Measurements from ENCODE around the gene MLST8.
A peak's percentile ranks its signal among the peaks of the same experiment; 100 is the strongest.

The MLST8 gene

DNA sequence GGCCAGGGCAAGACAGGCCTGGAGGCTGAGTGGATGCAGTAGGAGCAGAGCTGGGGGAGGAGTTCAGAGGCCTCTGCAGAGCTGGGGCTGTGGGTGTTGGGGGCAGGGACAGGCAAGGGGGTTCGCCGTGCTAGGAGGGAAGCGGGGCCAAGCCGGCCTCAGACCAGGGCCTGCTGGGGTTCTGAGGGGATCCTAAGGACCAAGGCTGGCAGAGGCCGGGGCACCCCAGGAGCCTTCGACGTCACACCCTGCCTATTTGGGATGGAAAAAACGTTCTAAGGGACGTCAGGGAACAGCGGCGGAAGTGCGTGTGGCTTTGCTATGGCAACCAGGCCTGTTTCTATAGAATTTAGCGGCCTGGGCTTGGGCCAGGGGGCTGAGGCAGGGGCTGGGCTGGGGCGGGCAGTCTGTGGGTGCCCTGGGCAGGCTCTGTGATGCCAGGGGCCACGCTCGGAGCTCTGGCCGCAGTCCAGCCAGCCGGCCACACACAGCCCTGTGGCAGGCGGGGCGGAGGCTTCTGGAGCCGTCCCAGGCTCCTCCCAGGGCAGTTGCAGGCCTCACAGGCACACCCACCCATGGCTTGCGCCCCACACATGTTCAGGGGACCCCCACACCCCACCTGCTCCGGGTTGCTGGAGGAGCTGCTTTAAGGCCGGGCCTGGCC is 45.9 kb upstream of the MLST8 start:
- H3K4me3 ChIP-seq (ENCODE audit: low read depth, low read length) = no peak overlapping the region

DNA sequence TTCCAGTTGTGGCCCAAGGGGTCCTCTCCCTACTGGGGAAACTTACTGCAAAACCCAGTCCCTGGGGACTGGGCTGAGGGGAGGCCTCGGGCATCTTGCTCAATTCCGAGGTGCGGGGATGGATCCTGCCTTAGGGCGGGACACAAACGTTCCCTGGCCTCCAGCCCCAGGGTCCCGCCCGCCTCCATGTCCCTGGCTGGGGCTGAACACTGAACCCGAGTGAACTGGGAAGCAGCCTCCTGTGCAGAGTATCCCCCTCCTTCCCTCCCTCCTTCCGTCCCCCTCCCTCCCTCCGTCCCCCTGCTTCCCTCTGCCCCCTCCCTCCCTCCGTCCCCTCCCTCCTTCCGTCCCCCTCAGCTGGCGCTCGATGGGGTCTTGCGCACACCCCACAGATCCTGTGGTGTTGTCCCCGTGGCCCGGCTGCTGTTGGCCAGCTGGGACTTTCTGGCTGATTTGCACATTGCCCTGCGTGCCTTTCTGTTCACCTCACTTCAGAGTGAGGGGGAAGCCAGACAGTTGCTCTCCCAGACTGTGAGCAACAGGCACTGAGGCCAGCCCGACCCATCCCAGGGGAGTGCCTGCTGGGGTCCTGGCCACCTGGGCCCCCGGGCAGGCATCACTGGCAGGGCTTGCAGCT is 44.2 kb upstream of the MLST8 start:
- peak; percentile 57 for DNase-seq (ENCODE audit: low read depth)
- H3K4me3 ChIP-seq (ENCODE audit: low read depth, low read length) = no peak overlapping the region
- TF ChIP-seq, protein P1, sequence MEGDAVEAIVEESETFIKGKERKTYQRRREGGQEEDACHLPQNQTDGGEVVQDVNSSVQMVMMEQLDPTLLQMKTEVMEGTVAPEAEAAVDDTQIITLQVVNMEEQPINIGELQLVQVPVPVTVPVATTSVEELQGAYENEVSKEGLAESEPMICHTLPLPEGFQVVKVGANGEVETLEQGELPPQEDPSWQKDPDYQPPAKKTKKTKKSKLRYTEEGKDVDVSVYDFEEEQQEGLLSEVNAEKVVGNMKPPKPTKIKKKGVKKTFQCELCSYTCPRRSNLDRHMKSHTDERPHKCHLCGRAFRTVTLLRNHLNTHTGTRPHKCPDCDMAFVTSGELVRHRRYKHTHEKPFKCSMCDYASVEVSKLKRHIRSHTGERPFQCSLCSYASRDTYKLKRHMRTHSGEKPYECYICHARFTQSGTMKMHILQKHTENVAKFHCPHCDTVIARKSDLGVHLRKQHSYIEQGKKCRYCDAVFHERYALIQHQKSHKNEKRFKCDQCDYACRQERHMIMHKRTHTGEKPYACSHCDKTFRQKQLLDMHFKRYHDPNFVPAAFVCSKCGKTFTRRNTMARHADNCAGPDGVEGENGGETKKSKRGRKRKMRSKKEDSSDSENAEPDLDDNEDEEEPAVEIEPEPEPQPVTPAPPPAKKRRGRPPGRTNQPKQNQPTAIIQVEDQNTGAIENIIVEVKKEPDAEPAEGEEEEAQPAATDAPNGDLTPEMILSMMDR (conservative IDR thresholded peaks at IDR 0.05; ENCODE audit: low read depth, low read length) = no peak

More for the DNA sequence above, 45.9 kb upstream of the MLST8 start:
- TF ChIP-seq, protein P1 (conservative IDR thresholded peaks at IDR 0.05; ENCODE audit: low read depth, low read length) = no peak
- DNase-seq (ENCODE audit: low read depth) = peak; percentile 54

DNA sequence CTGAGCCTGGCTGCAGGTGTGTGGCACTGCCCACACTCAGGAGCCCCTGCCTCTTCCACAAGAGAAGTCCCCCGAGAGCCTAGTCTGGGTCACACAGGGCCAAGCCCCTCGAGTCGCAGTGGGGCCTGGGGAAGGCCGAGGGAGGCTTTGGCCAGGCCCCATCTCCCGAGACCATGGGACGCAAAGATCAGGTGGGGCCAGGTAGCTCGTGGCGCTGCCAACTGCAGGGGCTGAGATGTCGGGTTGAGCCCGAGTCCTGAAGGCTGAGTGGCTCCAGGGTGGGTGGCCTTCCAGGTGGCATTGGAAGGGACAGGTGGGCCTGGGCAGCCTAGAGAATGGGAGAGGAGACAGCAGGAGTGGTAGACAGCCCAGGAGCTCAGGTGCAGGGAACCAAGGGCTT is 43.3 kb upstream of the MLST8 start:
- no peak for DNase-seq (ENCODE audit: low read depth)
- TF ChIP-seq, protein P1 (conservative IDR thresholded peaks at IDR 0.05; ENCODE audit: low read depth, low read length) = no peak
- no peak overlapping the region for H3K4me3 ChIP-seq (ENCODE audit: low read depth, low read length)

DNA sequence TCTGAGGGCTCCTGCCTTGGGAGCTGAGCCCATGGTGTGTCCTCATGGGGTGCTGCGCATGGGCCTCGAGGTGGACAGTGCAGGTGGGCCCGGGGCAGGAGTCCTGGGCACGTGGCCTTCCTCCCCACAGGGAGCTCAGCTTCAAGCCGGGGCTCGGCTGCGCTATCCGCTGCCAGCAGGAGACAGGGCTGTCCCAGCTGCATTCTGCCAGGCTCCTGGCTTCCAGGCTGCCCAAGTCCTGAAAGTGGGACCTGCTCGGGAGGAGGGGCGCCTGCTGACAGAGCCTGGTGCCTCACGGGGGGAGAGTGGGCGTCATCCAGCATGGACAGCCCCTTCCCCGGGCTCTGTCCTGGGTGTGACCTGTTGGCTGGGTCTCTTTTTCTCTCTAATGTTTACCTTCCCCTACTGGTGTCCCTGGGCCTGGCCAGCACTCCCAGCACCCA is 42.6 kb upstream of the MLST8 start:
- no peak for DNase-seq (ENCODE audit: low read depth)
- TF ChIP-seq, protein P1 (conservative IDR thresholded peaks at IDR 0.05; ENCODE audit: low read depth, low read length) = no peak
- no peak overlapping the region for H3K4me3 ChIP-seq (ENCODE audit: low read depth, low read length)

DNA sequence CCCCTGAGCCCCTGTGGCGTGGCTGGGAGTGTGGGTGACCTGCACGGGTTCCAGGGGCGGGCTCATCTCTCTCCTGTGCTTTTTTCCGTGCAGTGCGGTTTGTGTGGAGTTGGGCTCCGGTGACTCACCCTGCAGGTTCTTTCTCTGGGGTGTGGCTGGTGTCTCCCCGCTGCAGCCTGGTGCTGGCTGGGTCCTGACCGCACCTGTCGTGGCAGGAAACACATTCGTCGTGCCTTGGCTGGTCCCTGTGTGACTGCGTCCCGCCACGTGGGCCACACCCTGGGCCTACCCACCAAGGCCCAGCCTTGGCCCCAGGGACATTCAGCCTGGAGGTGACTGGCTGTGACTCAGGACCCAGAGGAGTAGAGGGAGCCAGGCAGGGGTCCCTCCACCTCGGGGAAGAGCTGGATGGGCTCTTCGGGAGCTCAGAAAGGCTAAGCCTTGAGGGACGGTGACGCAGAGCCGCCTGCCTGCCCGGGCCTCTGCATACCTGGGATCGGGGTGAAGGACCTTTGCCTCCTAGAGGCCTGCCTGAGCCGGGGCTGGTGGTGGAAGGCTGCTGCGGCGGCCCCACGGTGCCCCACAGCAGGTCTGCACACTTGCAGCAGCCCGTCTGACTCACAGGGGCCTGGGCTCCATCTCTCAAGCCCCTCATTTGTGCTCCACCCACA is 41.9 kb upstream of the MLST8 start:
- TF ChIP-seq, protein P1 (conservative IDR thresholded peaks at IDR 0.05; ENCODE audit: low read depth, low read length) = no peak
- no peak for DNase-seq (ENCODE audit: low read depth)
- no peak overlapping the region for H3K4me3 ChIP-seq (ENCODE audit: low read depth, low read length)

DNA sequence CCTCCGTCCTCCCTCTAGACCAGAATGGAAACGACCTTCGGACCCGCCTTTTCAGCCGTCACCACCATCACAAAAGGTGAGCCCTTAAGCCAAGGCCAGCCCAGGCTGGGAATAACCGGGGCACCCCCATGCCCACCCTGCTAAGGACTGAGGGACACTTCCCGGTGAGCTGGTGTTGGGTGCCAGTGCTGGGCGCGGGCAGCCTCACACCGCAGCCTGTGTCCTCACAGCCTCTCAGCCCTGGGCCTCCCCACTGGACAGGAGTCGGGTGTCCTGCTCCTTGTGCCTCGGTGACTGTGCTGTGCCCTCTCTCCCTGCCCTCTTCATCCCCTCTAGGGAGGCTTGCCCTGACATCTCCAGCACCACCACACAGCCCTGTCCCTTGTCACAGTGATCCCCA is 39.4 kb upstream of the MLST8 start:
- TF ChIP-seq, protein P1 (conservative IDR thresholded peaks at IDR 0.05; ENCODE audit: low read depth, low read length) = no peak
- no peak overlapping the region for H3K4me3 ChIP-seq (ENCODE audit: low read depth, low read length)
- DNase-seq (ENCODE audit: low read depth) = no peak

Data from choroid plexus epithelial cell (primary cell).